Measurements from ENCODE around the gene ZNF485. TPM values are rescaled to one million over a fixed set of nuclear protein-coding genes. Genes with fewer than 3 reads are reported as not detected.
A peak's percentile ranks its signal among the peaks of the same experiment; 100 is the strongest.

ZNF485 gene
- total and polyA plus RNA-seq, 4 donors = 0.88 to 4.5 (median 1.6) TPM

DNA sequence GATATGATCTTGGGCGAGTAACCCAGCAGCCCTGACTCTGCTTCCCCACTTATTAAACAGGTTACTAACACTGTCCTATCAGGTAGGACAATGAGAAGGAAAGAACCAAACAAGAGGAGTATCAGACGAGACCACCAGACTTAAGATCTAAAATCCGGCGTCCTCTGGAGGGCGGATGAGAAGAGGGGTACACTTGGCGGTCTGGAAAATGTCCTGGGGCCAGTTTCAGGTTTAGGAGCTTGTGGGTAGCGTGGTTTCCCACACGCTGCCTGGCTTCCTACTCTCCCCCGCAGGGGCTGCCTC is 41.8 kb downstream of the ZNF485 start:
- DNase-seq (no peak), ATAC-seq (ENCODE audit: low FRiP score) (no peak)
- 40 to 44% methylated on average over 9 of the region's 9 CpGs for WGBS, 2 donors
- H3K27ac ChIP-seq (ENCODE audit: low read depth in 1 of 2, low read length in 2 of 2) = no peak overlapping the region
- peaks cover 12 to 21% of the 10 kb centered on the region in 2 donors for H3K36me3 ChIP-seq (ENCODE audit: control insufficient read depth in 1 of 2, insufficient read depth in 2 of 2, low read length in 1 of 2)
- H3K27me3 ChIP-seq (ENCODE audit: control insufficient read depth in 1 of 2, insufficient read depth in 2 of 2, low read length in 1 of 2) = no peaks in the 10 kb centered on the region
- peak overlapping the region; percentile 93 to 94 for H3K4me3 ChIP-seq (ENCODE audit: low read length in 2 of 2)
- no peaks in the 10 kb centered on the region for H3K4me1 ChIP-seq (ENCODE audit: control insufficient read depth in 1 of 2, insufficient read depth in 2 of 2, low read length in 2 of 2)
- H3K9me3 ChIP-seq (ENCODE audit: control insufficient read depth, low read length) = peaks cover 13% of the 10 kb centered on the region
- intact Hi-C loops (cut with DNase I) = no loop called here

DNA sequence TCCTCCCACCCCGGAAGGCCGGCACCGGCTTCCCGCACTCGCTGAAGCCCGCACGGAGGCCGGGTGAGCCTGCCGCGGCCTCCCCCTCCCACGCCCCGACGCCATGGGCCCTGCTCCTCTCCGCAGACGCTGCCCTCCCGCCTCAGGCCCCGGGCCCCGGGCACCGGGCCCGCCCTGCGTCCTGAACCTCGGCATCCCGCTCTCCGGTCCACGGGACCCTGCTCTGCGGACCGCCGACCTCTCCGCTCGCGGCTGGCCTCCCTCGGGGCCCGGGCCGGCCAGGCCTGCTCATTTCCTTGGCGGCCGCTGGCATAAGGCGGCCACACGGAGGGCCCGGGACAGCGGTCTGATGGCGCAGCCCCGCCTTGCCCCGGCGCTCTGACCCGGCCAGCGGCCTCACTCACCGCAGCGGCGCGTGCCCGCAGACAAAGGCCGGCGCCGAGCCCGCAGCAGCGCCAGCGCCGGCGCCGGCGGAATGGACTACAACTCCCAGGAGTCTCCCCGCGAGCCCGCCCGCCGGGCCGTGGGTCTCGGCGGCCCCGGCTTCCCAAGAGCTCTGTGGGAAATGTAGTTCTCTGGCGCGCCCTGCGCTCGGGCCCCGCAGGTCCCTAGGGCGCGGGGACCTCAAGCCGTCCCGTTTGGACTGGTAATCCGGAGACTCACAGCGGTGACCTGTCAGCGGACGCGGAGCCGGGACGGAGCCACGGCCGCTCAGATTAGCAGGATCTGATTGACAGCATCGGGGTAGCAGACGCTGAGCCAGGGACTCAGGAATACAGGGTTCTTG is 42.4 kb downstream of the ZNF485 start, which contains the start of gene ZNF32:
ZNF32 (minus strand) TSS at position 484 of the 787 bp plus-strand sequence. CDS start 2,748 bp downstream, outside the sequence.
- 0 to 1% methylated on average over 88 to 90 of the region's 90 CpGs for WGBS, 2 donors
- Histone ChIP-seq H3K27me3 (ENCODE audit: control insufficient read depth in 1 of 2, insufficient read depth in 2 of 2, low read length in 1 of 2) (no peaks in the 10 kb centered on the region), H3K4me1 (ENCODE audit: control insufficient read depth in 1 of 2, insufficient read depth in 2 of 2, low read length in 2 of 2) (no peaks in the 10 kb centered on the region), H3K4me3 (ENCODE audit: low read length in 2 of 2) (peak within 1 kb of the TSS; percentile 93 to 94), H3K27ac (ENCODE audit: low read depth in 1 of 2, low read length in 2 of 2) (peak within 1 kb of the TSS; percentile 22 to 48), H3K9me3 (ENCODE audit: control insufficient read depth, low read length) (peaks cover 13% of the 10 kb centered on the region), H3K36me3 (ENCODE audit: control insufficient read depth in 1 of 2, insufficient read depth in 2 of 2, low read length in 1 of 2) (peaks cover 12 to 21% of the 10 kb centered on the region in 2 donors)
- intact Hi-C loops (cut with DNase I) = no loop called here
- DNase-seq (peak; percentile 91 to 95), ATAC-seq (ENCODE audit: low FRiP score) (peak; percentile 97)

DNA sequence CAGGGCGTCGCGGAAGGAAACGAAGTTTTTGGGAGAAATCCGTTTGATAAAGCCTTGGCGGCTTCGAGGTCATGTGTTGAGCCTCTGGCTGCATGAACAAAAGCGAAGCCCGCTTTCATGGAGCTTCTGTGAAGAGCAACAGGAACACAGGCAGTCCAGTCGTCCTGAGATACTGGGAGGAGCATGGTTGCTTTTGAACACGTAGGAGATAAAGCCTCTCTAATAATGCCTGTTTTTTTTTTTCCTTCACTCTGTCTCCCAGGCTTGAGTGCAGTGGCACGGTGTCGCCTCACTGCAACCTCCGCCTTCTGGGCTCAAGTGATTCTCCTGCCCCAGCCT is 42.9 kb downstream of the ZNF485 start:
- Histone ChIP-seq H3K4me3 (ENCODE audit: low read length in 2 of 2) (peak overlapping the region; percentile 23 to 94), H3K36me3 (ENCODE audit: control insufficient read depth in 1 of 2, insufficient read depth in 2 of 2, low read length in 1 of 2) (peaks cover 9 to 18% of the 10 kb centered on the region in 2 donors), H3K9me3 (ENCODE audit: control insufficient read depth, low read length) (peaks cover 9% of the 10 kb centered on the region), H3K4me1 (ENCODE audit: control insufficient read depth in 1 of 2, insufficient read depth in 2 of 2, low read length in 2 of 2) (no peaks in the 10 kb centered on the region), H3K27me3 (ENCODE audit: control insufficient read depth in 1 of 2, insufficient read depth in 2 of 2, low read length in 1 of 2) (no peaks in the 10 kb centered on the region), H3K27ac (ENCODE audit: low read depth in 1 of 2, low read length in 2 of 2) (peak overlapping the region in 1 of 2 donors; percentile 35)
- intact Hi-C loops (cut with DNase I) = no loop called here
- 21 to 23% methylated on average over 14 of the region's 14 CpGs for WGBS, 2 donors
- no peak for DNase-seq
- peak; percentile 37 for ATAC-seq (ENCODE audit: low FRiP score)

DNA sequence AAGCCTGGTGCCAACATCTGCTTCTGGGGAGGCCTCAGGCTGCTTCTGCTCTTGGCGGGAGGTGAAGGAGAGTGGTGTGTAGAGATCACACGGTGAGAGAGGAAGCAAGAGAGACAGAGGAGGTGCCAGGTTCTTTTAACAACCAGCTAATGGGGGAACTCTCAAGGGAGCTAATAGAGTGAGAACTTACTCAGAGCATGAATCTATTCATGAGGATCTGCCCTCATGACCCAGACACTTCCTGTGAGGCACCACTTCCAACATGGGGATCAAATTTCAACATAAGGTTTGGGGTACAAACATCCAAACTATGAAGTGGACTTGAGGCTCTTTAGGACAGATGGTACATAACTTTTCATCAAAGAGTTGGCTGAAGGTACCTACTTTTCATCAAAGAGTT is 47.5 kb downstream of the ZNF485 start:
- DNase-seq (no peak), ATAC-seq (ENCODE audit: low FRiP score) (no peak)
- Histone ChIP-seq H3K27me3 (ENCODE audit: control insufficient read depth in 1 of 2, insufficient read depth in 2 of 2, low read length in 1 of 2) (no peaks in the 10 kb centered on the region), H3K27ac (ENCODE audit: low read depth in 1 of 2, low read length in 2 of 2) (no peak overlapping the region), H3K36me3 (ENCODE audit: control insufficient read depth in 1 of 2, insufficient read depth in 2 of 2, low read length in 1 of 2) (no peaks in the 10 kb centered on the region), H3K9me3 (ENCODE audit: control insufficient read depth, low read length) (no peaks in the 10 kb centered on the region), H3K4me1 (ENCODE audit: control insufficient read depth in 1 of 2, insufficient read depth in 2 of 2, low read length in 2 of 2) (no peaks in the 10 kb centered on the region), H3K4me3 (ENCODE audit: low read length in 2 of 2) (no peak overlapping the region)
- 48 to 61% methylated on average over 2 of the region's 2 CpGs for WGBS, 2 donors
- intact Hi-C loops (cut with DNase I) = no loop called here

DNA sequence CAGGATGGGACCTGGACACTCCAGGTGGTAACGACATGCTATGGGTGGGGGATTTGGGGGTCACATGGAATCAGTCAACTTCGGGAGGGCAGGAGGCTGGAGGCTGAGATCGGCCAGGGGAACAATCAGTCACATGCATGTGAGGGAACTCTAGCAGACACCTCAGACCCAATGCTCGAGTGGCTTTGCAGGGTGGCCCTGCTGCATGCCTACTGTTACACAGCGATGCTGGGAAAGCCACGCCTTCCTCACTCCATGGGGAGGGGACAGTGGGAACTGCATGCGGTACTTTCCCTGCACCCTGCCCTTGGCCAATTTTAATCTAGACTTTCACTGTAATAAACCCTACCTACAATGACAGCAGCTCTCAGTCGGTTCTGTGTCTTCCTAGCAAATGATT is 49.1 kb downstream of the ZNF485 start:
- 76 to 80% methylated on average over 8 of the region's 8 CpGs for WGBS, 2 donors
- Histone ChIP-seq H3K27ac (ENCODE audit: low read depth in 1 of 2, low read length in 2 of 2) (no peak overlapping the region), H3K36me3 (ENCODE audit: control insufficient read depth in 1 of 2, insufficient read depth in 2 of 2, low read length in 1 of 2) (no peaks in the 10 kb centered on the region), H3K27me3 (ENCODE audit: control insufficient read depth in 1 of 2, insufficient read depth in 2 of 2, low read length in 1 of 2) (no peaks in the 10 kb centered on the region), H3K4me3 (ENCODE audit: low read length in 2 of 2) (no peak overlapping the region), H3K9me3 (ENCODE audit: control insufficient read depth, low read length) (no peaks in the 10 kb centered on the region), H3K4me1 (ENCODE audit: control insufficient read depth in 1 of 2, insufficient read depth in 2 of 2, low read length in 2 of 2) (no peaks in the 10 kb centered on the region)
- DNase-seq = no peak
- no peak for ATAC-seq (ENCODE audit: low FRiP score)
- intact Hi-C loops (cut with DNase I) = no loop called here

DNA sequence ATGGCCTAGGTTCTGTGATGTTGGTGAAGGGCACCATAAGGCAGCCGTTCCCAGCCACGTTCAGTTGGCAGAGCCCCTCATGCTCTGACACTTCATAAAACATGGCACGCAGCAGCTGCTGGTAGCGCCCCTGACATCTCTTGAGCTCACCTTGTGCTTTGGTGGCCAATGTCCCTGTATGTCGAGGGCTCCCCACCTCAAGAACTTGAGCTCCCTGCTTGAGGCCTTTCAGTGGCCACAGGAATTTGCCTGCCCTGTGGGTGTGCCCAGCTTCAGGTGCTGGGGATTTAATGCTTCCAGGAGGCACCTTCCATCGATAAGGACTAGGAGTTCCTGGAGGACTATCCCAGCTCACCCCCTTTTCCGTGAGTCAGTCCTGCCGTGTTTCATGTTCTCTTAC is 52.0 kb downstream of the ZNF485 start:
- 78 to 85% methylated on average over 8 of the region's 8 CpGs for whole genome bisulfite sequencing, 2 donors
- intact Hi-C loops (cut with DNase I) = no loop called here
- Histone ChIP-seq H3K36me3 (ENCODE audit: control insufficient read depth in 1 of 2, insufficient read depth in 2 of 2, low read length in 1 of 2) (no peaks in the 10 kb centered on the region), H3K27me3 (ENCODE audit: control insufficient read depth in 1 of 2, insufficient read depth in 2 of 2, low read length in 1 of 2) (no peaks in the 10 kb centered on the region), H3K9me3 (ENCODE audit: control insufficient read depth, low read length) (no peaks in the 10 kb centered on the region), H3K4me1 (ENCODE audit: control insufficient read depth in 1 of 2, insufficient read depth in 2 of 2, low read length in 2 of 2) (no peaks in the 10 kb centered on the region), H3K27ac (ENCODE audit: low read depth in 1 of 2, low read length in 2 of 2) (no peak overlapping the region), H3K4me3 (ENCODE audit: low read length in 2 of 2) (no peak overlapping the region)
- ATAC-seq (ENCODE audit: low FRiP score) (no peak), DNase-seq (no peak)

DNA sequence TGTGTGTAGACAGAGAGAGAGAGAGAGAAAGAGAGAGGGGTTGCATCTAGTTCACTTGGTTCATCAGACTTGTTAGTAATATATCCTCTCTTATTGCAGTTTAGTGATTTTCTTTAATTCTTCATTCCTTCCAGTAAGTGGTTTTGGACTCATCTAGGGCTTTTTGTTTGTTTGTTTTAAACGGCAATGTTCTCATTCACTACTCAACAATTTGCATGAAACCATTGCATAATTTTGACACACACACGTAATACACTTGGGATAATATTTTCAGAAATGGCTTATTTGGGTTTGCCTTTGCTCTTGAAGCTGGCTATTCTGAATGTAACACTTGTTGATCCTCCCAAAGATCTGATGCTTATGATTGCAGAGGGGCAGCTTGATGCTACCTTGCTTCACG is 58.8 kb downstream of the ZNF485 start:
- H3K9me3 ChIP-seq (ENCODE audit: control insufficient read depth, low read length) = no peaks in the 10 kb centered on the region
- no peaks in the 10 kb centered on the region for H3K36me3 ChIP-seq (ENCODE audit: control insufficient read depth in 1 of 2, insufficient read depth in 2 of 2, low read length in 1 of 2)
- no peak for ATAC-seq (ENCODE audit: low FRiP score)
- no peak overlapping the region for H3K27ac ChIP-seq (ENCODE audit: low read depth in 1 of 2, low read length in 2 of 2)
- H3K4me1 ChIP-seq (ENCODE audit: control insufficient read depth in 1 of 2, insufficient read depth in 2 of 2, low read length in 2 of 2) = no peaks in the 10 kb centered on the region
- intact Hi-C loops (cut with DNase I) = loop anchor here in 1 of 2 donors (5.0 kb wide), 1 partner anchor 1197 kb away; no protein-coding TSS in a partner anchor
- H3K27me3 ChIP-seq (ENCODE audit: control insufficient read depth in 1 of 2, insufficient read depth in 2 of 2, low read length in 1 of 2) = peaks cover 0 to 2% of the 10 kb centered on the region in 2 donors
- DNase-seq = no peak
- 52 to 58% methylated on average over 3 of the region's 3 CpGs for WGBS, 2 donors
- no peak overlapping the region for H3K4me3 ChIP-seq (ENCODE audit: low read length in 2 of 2)

DNA sequence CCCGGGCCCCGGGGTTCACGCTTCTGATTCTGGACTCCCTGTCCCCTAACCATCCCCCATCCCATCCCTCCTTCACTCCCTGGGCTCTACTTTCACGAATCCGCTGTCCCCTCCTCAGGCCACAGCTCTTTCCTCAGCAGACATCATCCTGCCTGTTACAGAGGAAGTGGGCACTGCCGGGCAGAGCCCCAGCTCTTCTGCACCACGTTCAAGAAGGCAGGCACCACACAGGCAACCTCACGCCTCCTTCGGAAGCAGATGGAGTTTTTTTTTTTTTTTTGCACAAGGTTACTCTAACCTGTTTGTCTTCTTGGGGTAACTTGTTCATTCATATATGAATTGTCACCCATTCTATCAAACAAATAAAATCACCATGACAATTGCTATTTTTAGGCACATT is 60.3 kb downstream of the ZNF485 start:
- no peaks in the 10 kb centered on the region for H3K4me1 ChIP-seq (ENCODE audit: control insufficient read depth in 1 of 2, insufficient read depth in 2 of 2, low read length in 2 of 2)
- no peaks in the 10 kb centered on the region for H3K9me3 ChIP-seq (ENCODE audit: control insufficient read depth, low read length)
- peaks cover 0 to 2% of the 10 kb centered on the region in 2 donors for H3K27me3 ChIP-seq (ENCODE audit: control insufficient read depth in 1 of 2, insufficient read depth in 2 of 2, low read length in 1 of 2)
- ATAC-seq (ENCODE audit: low FRiP score) (no peak), DNase-seq (no peak)
- 90 to 91% methylated on average over 9 of the region's 9 CpGs for WGBS, 2 donors
- intact Hi-C loops (cut with DNase I) = loop anchor here in 1 of 2 donors (5.0 kb wide), 1 partner anchor 1196 kb away; no protein-coding TSS in a partner anchor
- H3K36me3 ChIP-seq (ENCODE audit: control insufficient read depth in 1 of 2, insufficient read depth in 2 of 2, low read length in 1 of 2) = no peaks in the 10 kb centered on the region
- no peak overlapping the region for H3K27ac ChIP-seq (ENCODE audit: low read depth in 1 of 2, low read length in 2 of 2)
- H3K4me3 ChIP-seq (ENCODE audit: low read length in 2 of 2) = no peak overlapping the region

DNA sequence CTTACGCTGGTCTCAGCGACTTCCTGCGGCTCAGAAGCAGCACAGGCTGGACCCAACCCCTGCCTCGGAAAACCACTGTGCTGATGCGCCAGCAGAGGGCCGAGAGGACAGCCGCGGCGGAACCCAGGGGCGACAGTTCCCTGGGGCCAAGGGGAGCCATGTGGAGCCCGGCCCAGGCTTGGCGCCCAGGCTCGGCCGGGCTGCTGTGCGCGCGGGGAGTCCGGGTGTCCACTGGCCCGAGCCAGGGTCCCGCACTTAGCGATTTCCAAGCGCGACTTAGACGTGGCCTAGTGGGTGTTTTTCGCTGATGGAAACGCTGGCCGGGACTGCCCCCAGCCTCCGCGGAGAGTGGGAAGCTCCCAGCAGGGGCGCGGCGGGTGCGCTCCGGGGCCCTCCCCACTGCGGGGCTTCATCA is 61.1 kb downstream of the ZNF485 start:
- DNase-seq (no peak), ATAC-seq (ENCODE audit: low FRiP score) (peak; percentile 63)
- Histone ChIP-seq H3K4me3 (ENCODE audit: low read length in 2 of 2) (no peak overlapping the region), H3K27ac (ENCODE audit: low read depth in 1 of 2, low read length in 2 of 2) (no peak overlapping the region), H3K9me3 (ENCODE audit: control insufficient read depth, low read length) (no peaks in the 10 kb centered on the region), H3K27me3 (ENCODE audit: control insufficient read depth in 1 of 2, insufficient read depth in 2 of 2, low read length in 1 of 2) (peaks cover 0 to 2% of the 10 kb centered on the region in 2 donors), H3K36me3 (ENCODE audit: control insufficient read depth in 1 of 2, insufficient read depth in 2 of 2, low read length in 1 of 2) (no peaks in the 10 kb centered on the region), H3K4me1 (ENCODE audit: control insufficient read depth in 1 of 2, insufficient read depth in 2 of 2, low read length in 2 of 2) (no peaks in the 10 kb centered on the region)
- intact Hi-C loops (cut with DNase I) = loop anchor here in 1 of 2 donors (5.0 kb wide), 1 partner anchor 1195 kb away; no protein-coding TSS in a partner anchor
- 3 to 6% methylated on average over 35 of the region's 35 CpGs for WGBS, 2 donors
